AML-193 (cell line): Measurements from ENCODE around the gene CAPNS1.
A peak's percentile ranks its signal among the peaks of the same experiment; 100 is the strongest.

Experiments
- DNase-seq, 2 experiments: peaks; one replicate each; lab custom pipeline; 2025; lab: John Stamatoyannopoulos, UW

The CAPNS1 gene

DNA sequence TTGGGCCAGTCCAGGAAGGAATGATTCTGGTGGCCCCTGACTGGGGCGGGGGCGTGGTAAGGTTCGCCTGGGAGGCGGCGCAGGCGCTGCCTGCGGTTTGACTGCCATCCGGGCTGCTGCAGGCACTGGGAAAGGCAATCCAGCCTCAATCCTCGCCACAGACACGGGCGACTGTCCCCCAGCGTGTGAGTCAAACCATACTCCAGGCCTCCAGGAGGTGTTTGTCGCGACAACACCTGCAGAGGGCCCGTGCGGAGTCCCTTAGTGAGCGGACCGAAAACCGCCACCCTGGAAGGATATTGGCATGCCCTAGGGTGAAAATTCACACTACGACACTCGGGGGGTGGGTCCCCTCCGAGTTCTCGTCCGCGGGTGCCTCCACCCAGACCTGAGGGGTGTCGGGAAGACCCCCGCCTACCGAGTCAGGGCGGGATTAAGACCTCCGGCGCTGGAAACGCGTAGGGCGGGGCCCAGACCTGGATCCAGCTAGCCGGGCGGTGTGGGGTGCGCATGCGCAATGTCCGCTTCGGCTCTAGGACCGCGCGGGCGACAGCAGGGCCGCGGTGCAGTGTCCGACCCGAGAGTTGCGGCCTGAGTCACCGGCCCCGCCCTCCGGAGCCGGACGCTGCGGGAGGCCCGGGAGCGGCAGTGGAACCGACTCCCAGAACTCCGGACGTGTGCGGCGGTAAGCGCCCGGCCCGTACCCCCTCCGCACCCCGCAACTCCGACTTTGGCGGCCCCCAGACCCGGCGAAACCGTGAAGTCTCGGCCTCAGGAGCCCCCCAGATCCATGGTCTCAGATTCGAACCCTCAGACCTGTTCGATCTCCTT lies at the start of gene CAPNS1:
Gene CAPNS1 (plus strand): TSS at position 594 of the 831 bp plus-strand sequence. CDS start 946 bp downstream, outside the sequence.
- peak; percentile 86 to 88 for DNase-seq

DNA sequence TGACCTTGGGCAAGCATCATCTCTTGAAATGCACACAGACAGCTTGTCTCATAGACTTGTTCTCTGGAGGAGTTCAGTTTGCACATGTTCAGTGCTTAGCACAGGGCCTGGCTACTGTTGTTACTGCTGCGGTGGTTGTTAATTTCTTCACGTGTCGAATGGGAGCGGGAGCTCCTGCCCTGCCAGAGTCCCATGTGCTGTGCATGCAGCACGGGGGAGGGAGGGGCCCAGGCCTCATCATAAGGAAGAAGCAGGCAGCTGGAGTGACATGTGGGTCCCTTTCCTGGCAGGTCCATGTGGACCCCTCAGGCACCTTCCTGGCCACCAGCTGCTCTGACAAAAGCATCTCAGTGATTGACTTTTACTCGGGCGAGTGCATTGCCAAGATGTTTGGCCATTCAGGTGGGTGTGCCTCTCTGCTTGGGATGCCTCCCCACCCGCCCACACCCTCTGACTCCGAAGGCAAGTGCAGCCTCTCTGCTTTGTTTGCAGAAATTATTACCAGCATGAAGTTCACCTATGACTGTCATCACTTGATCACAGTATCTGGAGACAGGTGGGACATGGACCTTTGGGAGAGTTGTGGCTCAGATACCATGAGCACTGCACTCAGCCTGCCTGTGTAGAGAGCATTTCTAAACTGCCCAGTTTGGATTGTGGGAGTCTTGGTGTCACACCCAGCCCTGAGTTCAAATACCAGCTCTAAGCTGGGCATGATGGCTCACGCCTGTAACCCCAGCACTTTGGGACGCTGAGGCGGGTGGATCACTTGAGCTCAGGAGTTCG lies 48.8 kb upstream of the CAPNS1 start:
- no peak for DNase-seq

DNA sequence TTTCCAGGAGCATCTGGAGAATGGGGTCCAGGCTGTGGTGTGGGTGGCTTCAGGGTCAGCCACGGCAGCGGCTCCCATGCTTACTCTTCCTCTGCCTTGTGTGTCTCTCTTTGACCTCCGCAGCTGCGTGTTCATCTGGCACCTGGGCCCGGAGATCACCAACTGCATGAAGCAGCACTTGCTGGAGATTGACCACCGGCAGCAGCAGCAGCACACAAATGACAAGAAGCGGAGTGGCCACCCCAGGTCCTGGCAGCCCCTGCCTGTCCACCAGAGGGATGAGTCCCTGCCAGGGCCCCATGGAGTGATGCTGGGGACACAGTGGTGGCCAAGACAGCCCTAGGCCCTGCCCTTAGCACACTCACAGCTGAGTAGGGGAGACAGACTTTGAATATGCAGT lies 47.3 kb upstream of the CAPNS1 start:
- DNase-seq: no peak

DNA sequence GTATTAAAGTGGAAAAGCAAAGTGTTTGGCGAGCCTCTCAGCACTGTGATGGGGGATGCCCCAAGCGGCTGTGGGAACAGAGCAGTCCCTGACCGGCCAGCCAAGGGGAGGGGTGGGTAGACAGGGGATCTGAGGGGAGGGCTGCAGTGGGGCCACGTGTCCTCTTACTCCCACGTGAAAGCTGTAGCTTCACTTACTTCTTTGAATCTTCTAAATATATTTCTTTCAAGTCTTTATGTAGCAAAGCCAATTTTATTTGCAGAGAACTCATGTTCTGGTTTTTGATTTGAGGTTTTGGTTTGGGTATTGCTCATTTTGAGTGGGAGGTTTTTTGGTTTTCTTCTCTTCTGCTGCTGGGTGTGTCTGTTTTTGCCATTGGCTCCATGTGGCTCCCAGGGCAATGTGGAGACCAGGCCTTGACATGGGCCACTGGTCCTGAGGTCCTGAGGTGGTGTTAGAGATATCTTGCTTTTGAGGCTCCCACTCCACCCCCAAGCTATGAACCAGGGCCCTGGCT lies 46.7 kb upstream of the CAPNS1 start:
- no peak for DNase-seq

DNA sequence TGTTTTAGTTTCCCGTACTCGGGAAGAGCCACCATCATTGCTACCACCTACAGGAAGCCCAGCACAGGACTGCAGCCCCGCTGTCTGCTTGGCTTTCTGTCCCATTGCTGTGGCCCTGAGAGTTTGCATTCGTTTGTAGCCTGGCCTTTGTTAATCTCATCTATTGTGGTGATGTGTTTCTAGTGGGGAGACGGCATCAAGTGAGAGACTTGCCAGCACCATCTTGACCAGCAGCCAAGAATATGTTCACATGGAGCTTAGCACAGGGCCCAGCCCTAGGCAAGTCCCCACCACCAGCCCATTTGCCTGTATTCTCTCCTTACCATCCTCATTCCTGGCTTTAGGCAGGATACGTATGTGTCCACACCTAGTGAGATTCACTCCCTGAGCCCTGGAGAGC lies 46.2 kb upstream of the CAPNS1 start:
- no peak for DNase-seq

DNA sequence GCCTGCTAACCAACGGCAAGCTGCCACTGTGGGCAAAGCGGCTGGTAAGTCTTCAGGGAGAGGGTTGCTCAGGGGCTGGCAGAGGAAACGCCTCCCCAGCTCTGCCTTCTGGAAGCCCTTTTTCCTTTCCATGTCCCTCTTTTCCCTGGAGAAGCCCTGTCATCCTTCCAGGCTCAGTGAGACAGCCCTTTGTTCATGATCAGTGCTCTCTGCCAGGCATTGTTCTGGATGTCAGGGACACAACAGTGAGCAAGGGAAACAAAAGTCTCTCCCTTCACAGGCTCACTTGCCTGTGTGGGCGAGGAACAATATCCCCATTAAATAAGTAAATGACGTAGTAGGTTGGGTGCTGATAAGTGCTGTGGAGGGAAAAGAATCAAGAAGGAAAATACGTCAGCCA lies 42.8 kb upstream of the CAPNS1 start:
- no peak for DNase-seq

DNA sequence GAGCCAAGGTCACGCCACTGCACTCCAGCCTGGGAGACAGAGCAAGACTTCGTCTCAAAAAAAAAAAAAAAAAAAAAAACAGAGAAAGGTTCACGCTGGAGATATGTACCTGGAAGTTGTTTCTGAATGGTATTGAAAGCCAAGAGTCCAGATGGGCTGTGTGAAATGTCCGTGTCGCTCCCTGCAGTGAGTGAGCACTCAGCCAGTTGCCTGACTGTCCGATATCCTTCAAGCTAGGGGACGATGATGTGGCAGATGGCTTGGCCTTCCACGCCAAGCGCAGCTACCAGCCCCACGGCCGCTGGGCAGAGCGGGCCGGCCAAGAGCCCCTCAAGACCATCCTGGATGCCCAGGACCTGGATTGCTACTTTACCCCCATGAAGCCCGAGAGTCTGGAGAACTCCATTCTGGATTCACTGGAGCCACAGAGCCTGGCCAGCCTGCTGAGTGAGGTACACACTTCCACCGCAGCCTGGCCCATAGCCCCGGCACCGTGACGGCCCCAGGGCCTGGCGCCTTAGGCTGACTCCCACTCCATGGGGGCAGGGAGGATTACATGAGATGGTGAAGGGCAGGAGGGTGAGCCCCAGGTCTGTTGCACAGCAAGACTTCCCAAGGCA lies 40.6 kb upstream of the CAPNS1 start:
- no peak for DNase-seq

DNA sequence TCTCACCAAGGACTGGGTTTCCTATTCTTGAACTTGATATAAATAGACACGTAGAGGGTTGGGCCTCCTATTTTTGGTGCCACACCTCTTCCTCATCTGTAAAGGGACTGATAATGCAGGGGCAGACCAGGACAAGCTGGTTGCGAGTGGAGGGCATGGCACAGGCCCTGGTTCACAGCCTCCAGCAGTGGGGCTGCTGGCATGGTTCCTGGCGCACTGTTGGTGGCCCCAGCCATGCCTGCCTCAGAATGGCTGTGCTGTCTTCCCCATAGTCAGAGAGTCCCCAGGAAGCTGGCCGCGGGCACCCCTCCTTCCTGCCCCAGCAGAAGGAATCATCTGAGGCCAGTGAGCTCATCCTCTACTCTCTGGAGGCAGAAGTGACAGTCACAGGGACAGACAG lies 39.4 kb upstream of the CAPNS1 start:
- no peak for DNase-seq

DNA sequence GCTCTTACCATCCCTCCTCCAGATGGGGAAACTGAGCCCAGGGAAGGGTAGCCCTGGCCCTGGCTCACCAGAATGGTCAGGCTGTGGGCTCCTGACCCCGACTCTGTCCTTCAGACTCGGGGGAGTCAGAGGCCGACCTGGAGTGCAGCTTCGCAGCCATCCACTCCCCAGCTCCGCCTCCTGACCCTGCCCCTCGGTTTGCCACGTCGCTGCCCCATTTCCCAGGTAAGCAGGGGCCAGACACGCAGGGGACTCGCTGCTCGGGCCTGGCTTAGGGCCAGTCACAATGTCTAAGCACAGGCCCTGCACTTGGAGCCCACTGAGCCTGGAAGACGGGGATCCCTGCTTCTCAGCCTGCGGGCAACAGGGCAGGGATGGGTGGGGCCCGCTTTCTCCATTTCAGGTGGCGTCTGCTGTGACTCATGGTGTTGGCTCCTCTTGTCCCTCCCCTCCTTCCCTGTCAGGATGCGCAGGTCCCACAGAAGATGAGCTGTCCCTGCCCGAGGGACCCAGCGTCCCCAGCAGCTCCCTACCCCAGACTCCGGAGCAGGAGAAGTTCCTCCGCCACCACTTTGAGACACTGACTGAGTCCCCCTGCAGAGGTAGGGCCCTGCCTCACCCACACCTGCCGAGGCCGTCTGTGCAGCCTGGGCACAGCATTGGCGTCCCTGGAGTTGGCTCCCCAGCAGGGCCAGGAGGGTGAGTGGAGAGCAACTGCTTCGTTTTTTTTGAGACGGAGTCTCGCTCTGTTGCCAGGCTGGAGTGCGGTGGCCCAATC lies 38.1 kb upstream of the CAPNS1 start:
- no peak for DNase-seq

DNA sequence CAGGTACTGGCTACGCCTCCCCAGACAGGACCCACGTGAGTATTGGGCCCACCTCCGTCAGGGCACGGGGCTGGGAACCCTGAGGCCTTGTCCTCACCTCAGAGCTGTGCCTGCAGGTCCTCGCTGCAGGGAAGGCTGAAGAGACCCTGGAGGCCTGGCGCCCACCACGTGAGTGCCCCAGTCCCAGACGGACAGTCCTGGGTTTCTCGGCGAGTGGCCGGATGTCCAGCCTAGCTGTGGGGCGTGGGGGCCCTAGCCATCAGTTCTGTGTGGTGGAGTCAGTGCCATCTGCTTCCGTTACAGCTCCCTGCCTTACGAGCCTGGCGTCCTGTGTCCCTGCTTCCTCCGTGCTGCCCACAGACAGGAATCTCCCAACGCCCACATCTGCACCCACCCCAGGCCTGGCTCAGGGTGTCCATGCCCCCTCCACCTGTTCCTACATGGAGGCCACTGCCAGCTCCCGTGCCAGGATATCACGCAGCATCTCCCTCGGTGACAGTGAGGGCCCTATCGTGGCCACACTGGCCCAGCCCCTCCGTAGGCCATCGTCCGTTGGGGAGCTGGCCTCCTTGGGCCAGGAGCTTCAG lies 36.7 kb upstream of the CAPNS1 start:
- DNase-seq: no peak

DNA sequence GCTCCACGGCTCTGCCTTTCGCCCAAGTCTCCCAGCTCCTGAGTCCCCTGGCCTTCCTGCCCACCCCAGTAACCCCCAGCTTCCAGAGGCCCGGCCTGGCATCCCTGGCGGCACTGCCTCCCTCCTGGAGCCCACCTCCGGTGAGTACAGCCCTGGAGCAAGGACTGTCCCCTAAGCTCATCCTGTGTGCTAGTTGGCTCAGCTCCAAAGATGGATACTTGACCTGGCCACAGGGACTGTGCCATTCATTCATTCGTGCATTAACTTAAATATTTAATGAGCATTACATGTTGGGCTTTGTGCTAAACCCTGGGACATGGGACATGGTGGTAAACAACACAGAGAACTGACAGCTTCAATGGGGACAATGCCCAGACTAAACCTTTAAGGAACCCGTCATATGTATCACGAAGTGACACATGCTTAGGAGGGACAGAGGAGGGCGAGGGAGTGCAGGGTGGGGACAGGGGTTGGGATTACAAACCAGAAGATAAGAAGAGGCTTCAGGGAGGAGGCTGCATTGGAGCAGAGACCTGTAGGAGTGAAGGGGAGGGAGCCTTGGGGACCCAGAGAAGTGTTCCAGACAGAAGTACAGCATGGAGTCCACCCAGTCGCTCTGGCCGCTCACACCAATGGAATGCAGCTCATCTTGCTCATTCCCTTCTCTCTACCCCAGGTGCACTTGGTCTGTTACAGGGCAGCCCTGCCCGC lies 35.9 kb upstream of the CAPNS1 start:
- no peak for DNase-seq

DNA sequence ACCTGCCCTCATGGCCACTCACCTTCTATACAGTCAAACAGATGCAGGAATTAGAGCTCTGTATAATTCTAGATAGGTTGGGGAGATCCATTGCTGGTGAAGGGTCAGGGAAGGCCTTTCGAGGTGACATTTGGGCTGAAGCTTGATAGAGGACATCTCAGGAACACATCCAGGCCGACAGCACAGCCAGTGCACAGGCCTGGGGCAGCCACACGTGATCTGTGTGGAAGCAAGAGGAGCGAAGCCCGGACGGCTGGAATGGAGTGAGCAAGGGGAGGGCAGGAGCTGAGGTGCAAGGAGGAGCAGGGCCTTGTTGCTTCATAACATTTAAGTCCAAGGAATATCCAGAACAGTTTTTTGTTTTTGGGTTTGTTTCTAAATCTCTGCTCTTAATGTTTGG lies 33.4 kb upstream of the CAPNS1 start:
- no peak for DNase-seq

DNA sequence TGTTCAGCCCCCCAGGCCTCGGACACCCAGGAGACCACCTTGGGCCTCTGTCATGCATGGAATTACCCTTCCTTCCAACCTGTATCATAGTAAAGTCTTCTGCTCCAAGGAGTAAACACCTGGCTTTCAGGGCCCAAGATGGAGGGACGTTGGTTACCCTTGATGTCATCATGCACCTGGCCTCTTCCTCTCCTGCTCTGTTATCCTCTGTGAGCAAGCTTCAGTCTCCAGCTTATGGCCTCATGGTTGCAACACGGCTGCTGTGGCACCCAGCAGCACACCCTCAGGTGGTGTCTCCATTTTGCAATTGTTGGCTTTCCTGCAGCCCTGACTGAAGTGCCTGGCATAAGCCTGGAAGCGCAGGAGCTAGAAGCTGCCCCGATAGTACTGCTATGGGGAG lies 32.9 kb upstream of the CAPNS1 start:
- no peak for DNase-seq

DNA sequence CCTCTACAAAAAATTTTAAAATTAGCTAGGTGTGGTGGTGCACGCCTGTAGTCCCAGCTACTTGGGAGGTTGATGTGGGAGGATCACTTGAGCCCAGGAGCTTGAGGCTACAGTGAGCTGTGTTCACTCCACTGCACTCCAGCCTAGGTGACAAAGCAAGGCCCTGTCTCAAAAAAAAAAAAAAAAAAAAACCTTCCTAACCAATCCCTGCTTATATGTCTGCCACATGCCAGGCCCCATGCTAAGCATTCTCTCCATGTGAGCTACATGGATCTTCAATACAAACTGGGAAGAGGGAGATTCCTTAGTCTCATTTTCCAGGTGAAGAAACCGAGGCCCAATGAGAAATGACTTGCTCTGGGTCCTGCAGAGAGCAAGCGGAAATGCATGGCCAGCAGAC lies 31.2 kb upstream of the CAPNS1 start:
- no peak for DNase-seq

DNA sequence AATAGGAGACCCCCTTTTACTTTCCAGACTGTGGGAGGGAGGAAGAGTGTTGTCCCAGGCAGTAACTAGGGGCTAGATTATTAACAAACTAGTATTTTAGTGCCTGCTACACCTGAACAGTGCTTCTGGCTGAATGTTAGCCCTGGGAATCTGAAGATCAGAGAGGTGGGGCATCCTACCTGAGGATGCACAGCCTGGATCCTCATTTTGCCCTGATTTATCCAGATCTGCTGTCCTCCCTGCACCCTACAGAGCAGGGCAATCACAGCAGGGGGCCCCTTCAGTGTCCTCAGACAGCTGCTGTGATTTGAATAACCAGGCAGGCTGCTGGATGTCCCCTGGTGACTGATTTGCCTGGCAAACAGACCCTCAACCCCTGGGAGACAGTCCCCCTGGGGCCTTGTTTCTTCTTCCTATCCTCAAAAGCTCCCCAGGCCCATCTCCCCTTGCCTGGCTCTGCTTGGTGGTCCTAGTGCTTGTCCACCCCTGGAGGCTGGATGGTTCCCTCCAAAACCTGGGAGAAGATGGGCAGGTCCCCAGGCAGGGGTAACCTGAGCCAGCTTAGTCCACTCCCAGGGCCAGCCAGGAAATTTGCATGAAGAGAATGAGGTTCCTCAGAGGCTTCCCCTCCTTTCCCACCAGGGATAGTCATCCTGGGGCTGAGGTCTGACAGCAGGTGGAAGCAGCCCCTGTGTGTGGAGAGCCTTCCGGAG lies 29.2 kb upstream of the CAPNS1 start, which contains the start of gene OVOL3:
Gene OVOL3 (plus strand): TSS at position 657 of the 713 bp plus-strand sequence. CDS start 60 bp downstream, outside the sequence.
- no peak for DNase-seq

DNA sequence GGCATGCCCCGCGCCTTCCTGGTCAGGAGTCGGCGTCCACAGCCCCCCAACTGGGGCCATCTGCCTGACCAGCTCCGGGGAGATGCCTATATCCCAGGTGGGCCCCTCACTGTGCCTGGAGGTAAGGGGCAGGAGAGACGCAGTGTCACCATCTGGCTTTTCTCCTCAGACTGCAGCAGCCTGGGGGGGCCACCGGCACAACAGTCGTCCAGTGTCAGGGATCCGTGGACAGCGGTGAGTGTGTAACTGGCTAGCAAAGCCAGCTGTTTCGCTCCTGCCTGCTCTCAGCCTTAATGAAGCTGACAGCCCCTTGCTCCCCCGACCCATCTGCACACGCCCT lies 28.7 kb upstream of the CAPNS1 start:
- DNase-seq: no peak

DNA sequence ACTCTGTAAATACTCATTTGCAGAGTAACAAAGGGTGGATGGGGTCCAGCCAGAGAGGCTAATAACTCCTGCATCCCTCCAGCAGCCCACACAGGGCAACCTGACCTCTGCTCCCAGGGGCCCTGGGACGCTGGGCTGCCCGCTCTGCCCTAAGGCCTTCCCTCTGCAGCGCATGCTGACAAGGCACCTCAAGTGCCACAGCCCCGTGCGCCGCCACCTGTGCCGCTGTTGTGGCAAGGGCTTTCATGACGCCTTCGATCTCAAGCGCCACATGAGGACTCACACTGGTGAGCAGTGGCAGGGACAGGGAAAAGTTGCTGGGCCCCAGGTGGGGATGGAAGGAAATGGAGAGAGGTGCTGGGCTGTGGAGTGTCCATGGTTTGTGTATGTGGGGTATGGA lies 27.2 kb upstream of the CAPNS1 start:
- DNase-seq: no peak

DNA sequence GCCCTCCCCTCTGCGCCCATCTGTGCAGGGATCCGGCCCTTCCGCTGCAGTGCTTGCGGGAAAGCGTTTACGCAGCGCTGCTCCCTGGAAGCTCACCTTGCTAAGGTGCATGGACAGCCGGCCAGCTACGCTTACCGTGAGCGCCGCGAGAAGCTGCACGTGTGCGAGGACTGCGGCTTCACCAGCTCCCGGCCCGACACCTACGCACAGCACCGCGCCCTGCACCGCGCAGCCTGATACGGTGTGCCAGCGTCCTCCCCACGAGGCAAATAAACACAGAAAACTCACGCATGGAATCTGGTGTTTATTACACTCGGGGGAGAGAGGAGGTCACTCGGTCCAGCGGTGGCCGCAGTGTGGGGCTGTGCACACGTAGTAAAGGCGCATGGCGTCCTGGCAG lies 26.4 kb upstream of the CAPNS1 start:
- DNase-seq: no peak

DNA sequence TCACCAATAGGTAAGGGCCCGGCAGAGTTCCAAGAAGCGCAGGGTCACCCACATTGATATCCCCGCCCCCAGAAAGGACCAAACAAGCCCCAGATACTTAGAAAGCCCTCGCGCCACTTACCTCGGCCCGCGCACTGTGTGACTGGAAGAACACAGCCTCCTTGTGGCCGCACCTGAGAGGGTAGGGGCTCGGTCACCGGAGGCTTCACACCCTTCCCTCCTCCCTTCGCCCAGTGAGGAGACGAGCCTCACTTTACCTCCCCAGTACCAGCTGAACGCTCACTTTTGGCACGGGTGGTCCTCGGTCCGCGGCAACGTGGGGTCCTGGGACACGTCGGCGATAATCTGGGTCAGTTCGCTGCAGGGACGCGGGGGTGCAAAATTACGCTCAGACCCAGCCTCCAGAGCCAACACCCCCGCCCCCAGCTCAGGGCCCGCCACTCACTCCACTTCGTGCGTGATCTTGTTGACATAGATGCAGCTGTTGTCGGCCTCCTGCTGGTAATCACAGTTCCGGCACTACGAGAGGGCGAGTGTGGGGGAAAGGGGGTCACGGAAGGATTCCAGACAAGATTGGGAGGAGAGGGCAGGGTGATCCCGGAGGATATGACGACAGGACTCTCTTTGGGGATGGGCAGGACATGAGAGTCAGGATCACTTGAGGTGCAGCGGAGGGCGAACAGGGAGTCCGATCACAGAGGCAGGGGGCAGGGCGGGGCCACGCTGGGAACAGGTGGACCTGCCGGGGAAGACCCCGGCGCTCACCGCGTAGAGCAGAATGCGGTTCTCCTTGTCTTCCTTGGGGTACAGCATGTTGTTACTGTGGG lies 25.8 kb upstream of the CAPNS1 start:
- no peak for DNase-seq
